Parathyroid adenoma (tissue), 2 donors: ENCODE data around the gene C2orf15.
"Not testable (repeated sequence)": the region's sequence is repeated elsewhere in the genome, so short reads cannot be mapped to it uniquely, and the experiment has no call there.

ENCODE experiments used
- H2AFZ ChIP-seq: fragments of 300-600 bp; sonication (generic); one replicate; pipeline ENCODE4 v1.7.0; 2017; ENCODE audit warnings: antibody characterized with exemption, mild to moderate bottlenecking
- H3K27ac ChIP-seq: fragments of 300-600 bp; sonication (generic); one replicate; pipeline ENCODE4 v1.7.0; 2017
- H3K27me3 ChIP-seq: fragments of 300-600 bp; sonication (generic); one replicate; pipeline ENCODE4 v1.7.0; 2017; ENCODE audit warnings: low read length; ENCODE audit not compliant: control insufficient read depth, insufficient read depth
- H3K36me3 ChIP-seq: fragments of 300-600 bp; sonication (generic); one replicate; pipeline ENCODE4 v1.7.0; 2017; ENCODE audit warnings: low read length; ENCODE audit not compliant: control insufficient read depth, insufficient read depth
- H3K4me1 ChIP-seq: fragments of 300-600 bp; sonication (generic); one replicate; pipeline ENCODE4 v1.7.0; 2017; ENCODE audit warnings: control low read depth
- H3K4me2 ChIP-seq: fragments of 300-600 bp; sonication (generic); one replicate; pipeline ENCODE4 v1.7.0; 2017; ENCODE audit warnings: low read length
- H3K4me3 ChIP-seq: fragments of 300-600 bp; sonication (generic); one replicate; pipeline ENCODE4 v1.7.0; 2017; ENCODE audit warnings: low read depth, low read length
- H3K79me2 ChIP-seq: fragments of 300-600 bp; sonication (generic); one replicate; pipeline ENCODE4 v1.7.0; 2017; ENCODE audit warnings: control low read depth
- H3K9ac ChIP-seq: fragments of 300-600 bp; sonication (generic); one replicate; pipeline ENCODE4 v1.7.0; 2017; ENCODE audit warnings: mild to moderate bottlenecking
- H3K9me3 ChIP-seq: fragments of 300-600 bp; sonication (generic); one replicate; pipeline ENCODE4 v1.7.0; 2017; ENCODE audit warnings: low read length; ENCODE audit not compliant: control insufficient read depth
- CTCF ChIP-seq: fragments of 300-600 bp; sonication (generic); IDR thresholded peaks from one replicate; pipeline ENCODE4 v1.7.0; 2017; ENCODE audit warnings: antibody characterized with exemption, mild to moderate bottlenecking
- donor health status: primary hyperparathyroidism.

The C2orf15 gene

GRCh38 chr2:99187011-99187410 lies 45.5 kb downstream of the C2orf15 start:
- Histone ChIP-seq H3K9ac (no peak overlapping the region), H3K4me3 (no peak overlapping the region), H3K27ac (no peak overlapping the region), H3K9me3 (no peaks in the 10 kb centered on the region), H3K36me3 (no peaks in the 10 kb centered on the region), H3K4me1 (no peaks in the 10 kb centered on the region), H3K27me3 (no peaks in the 10 kb centered on the region), H3K79me2 (peaks cover 7% of the 10 kb centered on the region), H2AFZ (no peak overlapping the region), H3K4me2 (no peak overlapping the region)
- no peak for TF ChIP-seq CTCF

DNA sequence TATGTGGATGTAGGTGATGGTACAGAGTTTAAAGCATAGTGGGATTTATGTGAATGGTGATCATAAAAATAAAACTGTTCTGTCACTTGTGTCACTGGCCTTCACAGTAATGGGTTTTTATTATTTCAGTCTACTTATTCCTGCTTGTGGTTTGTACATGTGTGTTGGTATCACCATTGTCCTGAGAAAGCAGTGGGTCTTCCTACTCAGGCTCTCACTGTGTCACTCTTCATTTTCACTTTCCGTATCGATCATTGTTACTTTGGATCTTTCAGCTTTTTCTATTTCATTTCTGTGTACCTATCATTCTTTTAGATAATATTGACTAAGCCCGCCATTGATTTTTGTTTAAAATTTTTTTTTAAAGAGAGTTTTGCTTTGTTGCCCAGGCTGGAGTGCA lies 46.9 kb downstream of the C2orf15 start:
- Histone ChIP-seq H3K36me3 (no peaks in the 10 kb centered on the region), H3K4me3 (no peak overlapping the region), H3K4me2 (no peak overlapping the region), H3K9ac (no peak overlapping the region), H3K4me1 (no peaks in the 10 kb centered on the region), H2AFZ (no peak overlapping the region), H3K27ac (no peak overlapping the region), H3K9me3 (no peaks in the 10 kb centered on the region), H3K27me3 (no peaks in the 10 kb centered on the region), H3K79me2 (no peaks in the 10 kb centered on the region)
- no peak for TF ChIP-seq CTCF

- no peak overlapping the region for H2AFZ ChIP-seq
- no peak overlapping the region for H3K9ac ChIP-seq
- no peaks in the 10 kb centered on the region for H3K36me3 ChIP-seq
- no peak overlapping the region for H3K4me3 ChIP-seq
- H3K27me3 ChIP-seq: no peaks in the 10 kb centered on the region
- no peak for TF ChIP-seq CTCF
- H3K79me2 ChIP-seq: no peaks in the 10 kb centered on the region
- H3K9me3 ChIP-seq: no peaks in the 10 kb centered on the region
- no peaks in the 10 kb centered on the region for H3K4me1 ChIP-seq
- no peak overlapping the region for H3K27ac ChIP-seq
- H3K4me2 ChIP-seq: no peak overlapping the region
Observed at GRCh38 chr2:99190548-99190947, 49.0 kb downstream of the C2orf15 start.

- not testable (repeated sequence) for H2AFZ ChIP-seq, H3K9ac ChIP-seq, H3K27ac ChIP-seq, H3K4me1 ChIP-seq, H3K4me2 ChIP-seq, H3K79me2 ChIP-seq, H3K4me3 ChIP-seq, H3K27me3 ChIP-seq, H3K9me3 ChIP-seq, H3K36me3 ChIP-seq
Observed at GRCh38 chr2:99192364-99192763, 50.9 kb downstream of the C2orf15 start.

GRCh38 chr2:99198103-99198841 lies 56.8 kb downstream of the C2orf15 start:
- H3K36me3 ChIP-seq: no peaks in the 10 kb centered on the region
- no peaks in the 10 kb centered on the region for H3K79me2 ChIP-seq
- H3K27me3 ChIP-seq: no peaks in the 10 kb centered on the region
- no peak overlapping the region for H2AFZ ChIP-seq
- no peak overlapping the region for H3K27ac ChIP-seq
- TF ChIP-seq CTCF: no peak
- no peaks in the 10 kb centered on the region for H3K4me1 ChIP-seq
- H3K4me3 ChIP-seq: no peak overlapping the region
- H3K4me2 ChIP-seq: no peak overlapping the region
- no peak overlapping the region for H3K9ac ChIP-seq
- H3K9me3 ChIP-seq: no peaks in the 10 kb centered on the region
